Erythroblast (primary cell): ENCODE data around the gene RASEF.

Experiments used
- GATA1 ChIP-seq: IDR thresholded peaks from 2 replicates; pipeline ENCODE4 v1.6.1; 2011; ENCODE audit warnings: low read depth, mild to moderate bottlenecking, control low read depth, low read length, moderate library complexity
- POLR2A ChIP-seq: IDR thresholded peaks from 2 replicates; pipeline ENCODE4 v1.6.1; 2011; ENCODE audit warnings: mild to moderate bottlenecking, low read length

GRCh38 chr9:83111169-83111568 is 48.2 kb upstream of the RASEF start:
- no peak for TF ChIP-seq POLR2A
- no peak for TF ChIP-seq GATA1
